Measurements from ENCODE around the gene LMTK3. TPM values are rescaled to one million over a fixed set of nuclear protein-coding genes. Genes with fewer than 3 reads are reported as not detected.

The LMTK3 gene
- total RNA-seq, 1 donor from 2014 or later, result 0.67 TPM

- no peak overlapping the region for H3K27ac Mint-ChIP-seq (ENCODE audit: unreplicated experiment)
- no peak for TF ChIP-seq CTCF (IDR thresholded peaks at IDR 0.05)
- no peak overlapping the region for H3K4me3 Mint-ChIP-seq (ENCODE audit: unreplicated experiment)
- no peaks in the 10 kb centered on the region for H3K9me3 Mint-ChIP-seq (ENCODE audit: low read depth)
- DNase-seq (ENCODE audit: low spot score), result no peak
- H3K27me3 Mint-ChIP-seq (ENCODE audit: low read depth), result no peaks in the 10 kb centered on the region
- peaks cover 20% of the 10 kb centered on the region for H3K4me1 Mint-ChIP-seq (ENCODE audit: low read depth)
- peaks cover 31% of the 10 kb centered on the region for H3K36me3 Mint-ChIP-seq (ENCODE audit: low read depth)
Measured at GRCh38 chr19:48474084-48474592, 37.5 kb downstream of the LMTK3 start.

- H3K4me3 Mint-ChIP-seq (ENCODE audit: unreplicated experiment), result no peak overlapping the region
- H3K36me3 Mint-ChIP-seq (ENCODE audit: low read depth), result peaks cover 31% of the 10 kb centered on the region
- DNase-seq (ENCODE audit: low spot score), result no peak
- H3K27me3 Mint-ChIP-seq (ENCODE audit: low read depth), result no peaks in the 10 kb centered on the region
- no peak for TF ChIP-seq CTCF (IDR thresholded peaks at IDR 0.05)
- peaks cover 23% of the 10 kb centered on the region for H3K4me1 Mint-ChIP-seq (ENCODE audit: low read depth)
- H3K9me3 Mint-ChIP-seq (ENCODE audit: low read depth), result no peaks in the 10 kb centered on the region
- H3K27ac Mint-ChIP-seq (ENCODE audit: unreplicated experiment), result no peak overlapping the region
Measured at GRCh38 chr19:48473161-48473966, 38.3 kb downstream of the LMTK3 start.

GRCh38 chr19:48471836-48472235, 39.8 kb downstream of the LMTK3 start:
- Mint-ChIP-seq H3K9me3 (ENCODE audit: low read depth) (no peaks in the 10 kb centered on the region), H3K4me1 (ENCODE audit: low read depth) (peaks cover 29% of the 10 kb centered on the region), H3K4me3 (ENCODE audit: unreplicated experiment) (no peak overlapping the region), H3K36me3 (ENCODE audit: low read depth) (peaks cover 31% of the 10 kb centered on the region), H3K27ac (ENCODE audit: unreplicated experiment) (no peak overlapping the region), H3K27me3 (ENCODE audit: low read depth) (no peaks in the 10 kb centered on the region)
- DNase-seq (ENCODE audit: low spot score), result no peak
- TF ChIP-seq CTCF (IDR thresholded peaks at IDR 0.05), result no peak

GRCh38 chr19:48470856-48471255, 40.8 kb downstream of the LMTK3 start:
- peaks cover 29% of the 10 kb centered on the region for H3K36me3 Mint-ChIP-seq (ENCODE audit: low read depth)
- H3K4me3 Mint-ChIP-seq (ENCODE audit: unreplicated experiment), result peak overlapping the region; percentile 82
- H3K27ac Mint-ChIP-seq (ENCODE audit: unreplicated experiment), result no peak overlapping the region
- H3K27me3 Mint-ChIP-seq (ENCODE audit: low read depth), result no peaks in the 10 kb centered on the region
- DNase-seq (ENCODE audit: low spot score), result no peak
- no peaks in the 10 kb centered on the region for H3K9me3 Mint-ChIP-seq (ENCODE audit: low read depth)
- TF ChIP-seq CTCF (IDR thresholded peaks at IDR 0.05), result no peak
- peaks cover 29% of the 10 kb centered on the region for H3K4me1 Mint-ChIP-seq (ENCODE audit: low read depth)

GRCh38 chr19:48469934-48470680, 41.5 kb downstream of the LMTK3 start:
- H3K4me3 Mint-ChIP-seq (ENCODE audit: unreplicated experiment), result peak overlapping the region; percentile 82
- H3K27me3 Mint-ChIP-seq (ENCODE audit: low read depth), result no peaks in the 10 kb centered on the region
- H3K27ac Mint-ChIP-seq (ENCODE audit: unreplicated experiment), result no peak overlapping the region

More at GRCh38 chr19:48469934-48470680, 41.5 kb downstream of the LMTK3 start:
- peaks cover 24% of the 10 kb centered on the region for H3K36me3 Mint-ChIP-seq (ENCODE audit: low read depth)
- no peaks in the 10 kb centered on the region for H3K9me3 Mint-ChIP-seq (ENCODE audit: low read depth)
- DNase-seq (ENCODE audit: low spot score), result no peak
- H3K4me1 Mint-ChIP-seq (ENCODE audit: low read depth), result peaks cover 29% of the 10 kb centered on the region
- no peak for TF ChIP-seq CTCF (IDR thresholded peaks at IDR 0.05)

Measured in chondrocyte (in vitro differentiated cells).